K562 (cell line): ENCODE measurements around the gene YJEFN3. TPM values are rescaled to one million over a fixed set of nuclear protein-coding genes. Genes with fewer than 3 reads are reported as not detected.

Experiments used
- ARID2 ChIP-seq: fragments of 450-650 bp; IDR thresholded peaks from 2 replicates; pipeline ENCODE4 v1.6.1; 2017; ENCODE audit warnings: antibody characterized with exemption, mild to moderate bottlenecking
- CHD7 ChIP-seq: fragments of 200-600 bp; sonication (generic); IDR thresholded peaks from one replicate; pipeline ENCODE4 v1.6.1; 2012; ENCODE audit warnings: mild to moderate bottlenecking, low read depth, low read length, inconsistent platforms
- HDAC8 ChIP-seq: fragments of 450-650 bp; IDR thresholded peaks from 2 replicates; pipeline ENCODE4 v1.6.1; 2016; ENCODE audit warnings: mild to moderate bottlenecking, missing genetic modification characterization, moderate library complexity, missing compliant biosample characterization
- NCOA6 ChIP-seq: fragments of 450-650 bp; IDR thresholded peaks from 2 replicates; pipeline ENCODE4 v1.6.1; 2017; ENCODE audit warnings: mild to moderate bottlenecking
- NR2C2 ChIP-seq, 2 experiments: fragments of 200-800 bp in 1 of 2; sonication (Bioruptor generic) in 1 of 2; sonication (generic) in 1 of 2; formaldehyde crosslinking in 1 of 2; IDR thresholded peaks; 2 replicates each; pipeline versions ENCODE4 v1.6.1 to v1.8.0; 2016 to 2022; ENCODE audit warnings: mild to moderate bottlenecking in 1 of 2, missing compliant biosample characterization in 1 of 2, missing genetic modification characterization in 1 of 2, missing genetic modification reagents in 1 of 2
- ZBTB7A ChIP-seq: IDR thresholded peaks from 2 replicates; pipeline ENCODE4 v1.6.1; 2011; ENCODE audit warnings: low read depth, mild to moderate bottlenecking, low read length, moderate library complexity, borderline replicate concordance; ENCODE audit not compliant: control insufficient read depth
- ZNF274 ChIP-seq: IDR thresholded peaks from 2 replicates; pipeline ENCODE4 v1.6.1; 2011; ENCODE audit warnings: low read depth, mild to moderate bottlenecking, low read length, moderate library complexity, borderline replicate concordance
- ZNF311 ChIP-seq: fragments of 250-450 bp; sonication (Bioruptor Pico); IDR thresholded peaks from 2 replicates; pipeline ENCODE4 v1.4.0; 2020; ENCODE audit warnings: mild to moderate bottlenecking, moderate library complexity
- polyA plus RNA-seq, 8 experiments: library from polyadenylated mRNA; depleted of rRNA in 4 of 8; stranded (reverse) in 5 of 8; unstranded in 3 of 8; fragments of >200 nt; fragmentation: Nextera tagmentation in 2 of 8; fragmentation: Illumina TruSeq in 1 of 8; extraction: Ambion mirVana in 2 of 8; extraction: Trizol in 1 of 8; gene quantifications; 2 replicates each; pipeline versions ENCODE4 v1.2.1 to v1.2.3, GENCODE V29; 2011 to 2014; ENCODE audit warnings: inconsistent platforms in 1 of 8, missing spikeins in 1 of 8
- total RNA-seq, 7 experiments: library from RNA; depleted of rRNA in 6 of 7; stranded (reverse); fragments of >200 nt in 6 of 7; fragmentation: Illumina TruSeq in 2 of 7; extraction: Trizol in 2 of 7; gene quantifications; 2 replicates each; pipeline versions ENCODE4 v1.2.1 to v1.2.3, GENCODE V29; 2011 to 2021; ENCODE audit warnings: low replicate concordance in 1 of 7
- TF ChIP-seq, protein P1 (sequence below): IDR thresholded peaks from 3 replicates; pipeline ENCODE4 v1.6.1; 2011; ENCODE audit warnings: borderline replicate concordance, mild to moderate bottlenecking; ENCODE audit not compliant: insufficient read length, insufficient read depth
- TF ChIP-seq, protein P2 (sequence below): fragments of 450-650 bp; IDR thresholded peaks from 2 replicates; pipeline ENCODE4 v1.6.1; 2014; ENCODE audit warnings: low read depth, mild to moderate bottlenecking, moderate library complexity, borderline replicate concordance

Gene YJEFN3
- total and polyA plus RNA-seq, 9 of the 15 experiments (the other 6 are each of a cell fraction or from before 2014, with no cell fraction given) = 0.04 to 5.8 (median 1.3) TPM; not detected in 1

DNA sequence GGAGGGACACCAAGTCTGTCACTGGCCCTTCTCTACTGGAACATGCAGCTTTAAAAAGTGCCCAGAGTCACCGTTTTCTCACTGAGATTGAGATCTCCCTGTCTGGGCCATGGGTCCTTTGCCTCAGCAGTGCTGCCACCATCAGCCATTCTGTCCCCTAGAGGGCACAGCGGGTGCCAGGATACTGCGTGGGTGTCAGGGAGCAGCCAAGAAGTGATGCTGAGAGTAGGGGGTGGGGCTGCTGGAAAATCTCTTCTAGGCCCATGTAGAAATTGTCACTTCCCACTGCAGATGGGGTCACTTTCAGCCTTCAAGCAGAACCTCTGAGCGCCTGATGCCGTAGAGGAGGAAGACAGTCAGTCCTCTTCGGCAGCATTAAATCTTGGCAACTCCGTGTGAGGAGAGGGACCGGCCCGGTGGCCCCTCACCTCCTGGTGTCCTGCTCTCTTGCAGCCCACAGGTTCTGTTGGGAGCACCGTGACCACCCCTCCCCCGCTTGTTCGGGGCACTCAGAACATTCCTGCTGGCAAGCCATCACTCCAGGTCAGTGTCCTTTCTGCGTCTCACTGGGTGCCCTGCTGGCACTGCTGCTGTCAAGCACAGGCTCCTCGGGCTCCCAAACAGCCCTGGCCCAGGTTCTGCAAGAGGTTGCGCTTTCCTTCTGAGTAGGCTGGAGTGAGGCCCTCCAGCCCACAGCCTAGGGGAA, 34.7 kb upstream of the YJEFN3 start (continued):
- TF ChIP-seq HDAC8 (tag) (no peak), NR2C2 (CRISPR knock-in tag; IDR thresholded peaks at IDR 0.05) (no peak), NR2C2 (tag; IDR thresholded peaks at IDR 0.05) (no peak), ZNF311 (CRISPR knock-in tag) (no peak), ZNF274 (no peak), ARID2 (no peak), CHD7 (no peak), NCOA6 (no peak), ZBTB7A (no peak)
- TF ChIP-seq, protein P1, sequence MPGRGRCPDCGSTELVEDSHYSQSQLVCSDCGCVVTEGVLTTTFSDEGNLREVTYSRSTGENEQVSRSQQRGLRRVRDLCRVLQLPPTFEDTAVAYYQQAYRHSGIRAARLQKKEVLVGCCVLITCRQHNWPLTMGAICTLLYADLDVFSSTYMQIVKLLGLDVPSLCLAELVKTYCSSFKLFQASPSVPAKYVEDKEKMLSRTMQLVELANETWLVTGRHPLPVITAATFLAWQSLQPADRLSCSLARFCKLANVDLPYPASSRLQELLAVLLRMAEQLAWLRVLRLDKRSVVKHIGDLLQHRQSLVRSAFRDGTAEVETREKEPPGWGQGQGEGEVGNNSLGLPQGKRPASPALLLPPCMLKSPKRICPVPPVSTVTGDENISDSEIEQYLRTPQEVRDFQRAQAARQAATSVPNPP = no peak
- TF ChIP-seq, protein P2, sequence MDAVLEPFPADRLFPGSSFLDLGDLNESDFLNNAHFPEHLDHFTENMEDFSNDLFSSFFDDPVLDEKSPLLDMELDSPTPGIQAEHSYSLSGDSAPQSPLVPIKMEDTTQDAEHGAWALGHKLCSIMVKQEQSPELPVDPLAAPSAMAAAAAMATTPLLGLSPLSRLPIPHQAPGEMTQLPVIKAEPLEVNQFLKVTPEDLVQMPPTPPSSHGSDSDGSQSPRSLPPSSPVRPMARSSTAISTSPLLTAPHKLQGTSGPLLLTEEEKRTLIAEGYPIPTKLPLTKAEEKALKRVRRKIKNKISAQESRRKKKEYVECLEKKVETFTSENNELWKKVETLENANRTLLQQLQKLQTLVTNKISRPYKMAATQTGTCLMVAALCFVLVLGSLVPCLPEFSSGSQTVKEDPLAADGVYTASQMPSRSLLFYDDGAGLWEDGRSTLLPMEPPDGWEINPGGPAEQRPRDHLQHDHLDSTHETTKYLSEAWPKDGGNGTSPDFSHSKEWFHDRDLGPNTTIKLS = no peak
